Activated CD8-positive, alpha-beta memory T cell treated with anti-CD3 and anti-CD28 coated beads for 4 hours (primary cell): ENCODE data around the gene ZHX3.

ENCODE experiments used
- DNase-seq, 2 donors: peaks; one replicate each; pipeline ENCODE4 v3.0.0-alpha.2; 2020; ENCODE audit warnings: low read depth in 2 of 2

Gene ZHX3

GRCh38 chr20:41299899-41300298, 17.6 kb downstream of the ZHX3 start:
- DNase-seq = no peak

GRCh38 chr20:41293269-41294037, 24.1 kb downstream of the ZHX3 start:
- no peak for DNase-seq

DNA sequence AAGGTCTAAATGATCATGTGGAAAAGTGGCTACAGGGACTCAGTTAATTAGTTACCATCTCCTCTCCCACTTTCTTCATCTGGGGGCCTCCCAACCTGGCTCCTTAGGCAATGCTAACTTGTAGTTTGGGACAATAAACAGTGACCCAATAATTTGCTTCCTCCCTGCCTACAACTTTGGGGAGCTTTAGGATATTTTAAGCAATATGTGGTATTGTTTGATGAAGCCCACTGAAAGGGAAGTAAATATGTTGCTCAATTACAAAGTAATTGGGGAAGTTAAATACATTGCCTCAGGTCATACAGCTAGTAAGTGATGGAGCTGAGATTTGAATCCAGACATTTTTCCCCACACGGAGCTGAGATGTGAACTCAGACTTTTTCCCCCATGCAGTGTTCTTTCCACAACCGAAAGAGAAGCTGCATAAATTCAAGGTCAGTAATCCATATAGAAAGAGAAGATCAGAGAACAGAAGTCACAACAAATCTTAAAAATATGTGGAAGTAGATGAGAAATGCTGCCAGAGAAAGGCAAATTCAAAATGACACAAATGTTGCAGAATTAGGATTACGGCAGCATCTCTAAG, 26.6 kb downstream of the ZHX3 start:
- no peak for DNase-seq

GRCh38 chr20:41287327-41287726, 30.2 kb downstream of the ZHX3 start:
- no peak for DNase-seq

GRCh38 chr20:41286240-41286851, 31.2 kb downstream of the ZHX3 start:
- DNase-seq = no peak

DNA sequence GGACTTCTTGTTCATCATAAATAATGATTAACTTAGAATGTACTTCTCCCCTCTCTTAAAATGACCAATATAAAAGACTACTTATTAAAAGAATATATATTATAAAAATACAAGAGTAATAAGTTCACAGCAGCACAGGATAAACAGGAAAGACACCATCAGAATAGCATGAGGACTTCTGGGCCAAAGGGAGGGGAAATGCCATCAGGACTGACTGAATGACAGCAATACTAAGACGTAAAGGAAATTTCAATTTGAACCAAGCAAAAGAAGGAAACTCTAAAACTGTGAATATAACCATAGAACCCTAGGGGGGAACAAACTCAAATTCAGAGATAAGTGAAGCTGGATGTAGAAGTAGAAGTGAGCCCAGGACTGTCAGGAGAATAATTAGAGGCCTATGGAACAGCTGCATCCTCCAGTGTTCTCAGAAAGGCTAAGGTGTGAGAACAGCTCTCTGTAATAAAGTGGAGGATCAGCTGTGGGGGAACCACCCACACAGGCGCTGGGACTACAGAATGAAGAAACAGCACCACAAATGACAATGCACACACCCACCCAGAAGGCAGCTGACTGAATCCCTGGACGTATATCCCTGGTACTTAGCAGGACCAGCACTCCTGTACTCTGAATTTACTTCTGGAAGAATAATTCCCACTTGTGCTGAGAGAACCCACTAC, 37.8 kb downstream of the ZHX3 start:
- no peak for DNase-seq

GRCh38 chr20:41278936-41279335, 38.6 kb downstream of the ZHX3 start:
- no peak for DNase-seq

DNA sequence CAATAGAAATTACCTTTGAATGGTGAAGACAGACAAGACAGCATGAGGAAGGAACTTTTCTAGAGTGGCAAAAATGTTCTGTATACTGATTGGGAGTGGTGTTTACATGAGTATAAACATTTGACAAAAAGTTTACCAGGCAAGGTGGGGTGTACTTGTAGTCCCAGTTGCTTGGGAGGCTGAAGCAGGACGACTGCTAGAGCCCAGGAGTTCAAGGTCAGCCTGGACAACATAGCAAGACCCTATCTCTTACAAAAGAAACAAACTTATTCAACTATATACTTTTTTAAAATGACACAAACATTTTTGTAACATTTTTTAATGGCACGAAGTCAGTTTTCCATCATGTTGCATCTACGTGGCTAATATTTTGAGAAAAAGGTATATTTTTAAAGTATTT, 40.5 kb downstream of the ZHX3 start:
- DNase-seq = no peak

DNA sequence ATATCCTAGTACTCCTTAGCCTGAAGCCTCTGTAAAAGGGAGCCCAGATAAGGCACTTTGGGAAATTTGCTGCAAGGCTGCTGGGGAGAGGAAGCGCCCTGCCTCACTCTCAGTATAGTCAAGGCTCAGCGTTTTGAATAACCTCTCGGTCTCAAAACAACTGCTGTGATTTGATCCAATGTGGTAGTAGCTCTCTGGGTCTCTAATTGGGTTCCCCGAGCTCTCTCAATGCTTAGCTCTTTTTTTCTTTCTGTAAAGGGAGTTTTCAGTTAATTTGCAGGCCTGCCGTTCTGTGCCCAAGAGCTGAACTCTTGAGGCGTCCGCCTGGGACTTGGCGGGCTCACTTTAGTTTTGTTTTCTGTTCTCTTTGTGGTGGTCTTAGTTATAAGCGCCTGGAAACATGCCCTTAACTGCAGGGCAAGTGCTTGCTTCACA, 41.2 kb downstream of the ZHX3 start:
- DNase-seq = no peak

GRCh38 chr20:41275301-41275731, 42.2 kb downstream of the ZHX3 start:
- no peak for DNase-seq

GRCh38 chr20:41274152-41274551, 43.4 kb downstream of the ZHX3 start:
- no peak for DNase-seq

- DNase-seq = no peak
Observed at GRCh38 chr20:41273445-41273844, 44.1 kb downstream of the ZHX3 start.

DNA sequence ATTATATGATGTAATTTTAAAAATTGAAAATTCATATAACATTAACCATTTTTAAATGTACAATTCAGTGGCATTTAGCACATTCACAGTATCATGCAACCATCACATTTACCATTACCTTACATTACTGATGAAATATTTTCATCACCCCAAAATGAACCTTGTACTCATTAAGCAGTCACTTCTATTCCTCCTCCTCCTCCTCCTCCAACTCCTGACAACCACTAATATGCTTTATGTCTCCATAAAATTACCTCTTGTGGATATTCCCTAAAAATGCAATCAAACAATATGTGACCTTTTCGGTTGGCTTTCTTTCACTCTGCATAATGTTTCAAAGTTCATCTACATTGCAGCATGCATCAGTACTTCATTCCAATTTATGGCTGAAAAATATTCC, 45.2 kb downstream of the ZHX3 start:
- no peak for DNase-seq

- no peak for DNase-seq
Observed at GRCh38 chr20:41268917-41269652, 48.4 kb downstream of the ZHX3 start.

DNA sequence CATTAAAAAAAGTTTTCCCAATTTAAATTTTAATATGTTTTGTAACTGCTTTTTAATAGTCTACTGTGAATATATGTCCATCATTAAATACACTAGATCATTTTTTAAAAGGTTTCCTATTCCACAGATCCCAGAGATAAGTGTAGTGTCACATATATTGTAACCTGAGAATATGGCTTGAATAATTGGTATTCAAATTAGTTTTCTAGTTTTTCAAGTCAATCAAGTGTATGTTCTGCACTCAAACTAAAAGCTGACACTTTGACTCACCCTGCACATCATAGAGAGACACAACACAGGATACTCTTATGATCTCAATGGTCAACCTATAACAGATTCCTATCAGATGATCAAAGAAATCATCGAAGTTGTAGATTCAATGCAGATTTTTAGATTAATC, 49.1 kb downstream of the ZHX3 start:
- no peak for DNase-seq

DNA sequence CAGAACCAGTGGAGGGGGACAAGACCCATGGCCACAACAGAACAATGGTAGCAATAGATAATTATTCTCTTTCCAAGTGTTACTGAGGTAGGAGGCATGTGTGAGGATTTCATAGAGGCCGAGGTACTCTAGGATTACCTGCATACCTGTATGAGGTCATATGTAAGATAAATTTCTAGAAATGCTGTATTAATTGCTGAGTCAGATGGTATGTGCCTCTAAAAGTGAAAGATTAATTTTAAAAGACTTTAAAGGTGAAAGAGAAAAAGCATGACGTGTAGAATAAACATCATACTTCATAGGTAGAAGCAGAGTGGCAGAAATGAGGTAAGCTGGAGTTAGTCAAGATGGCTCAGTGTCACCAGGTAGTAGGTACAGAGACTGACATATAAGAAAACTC, 51.6 kb downstream of the ZHX3 start:
- no peak for DNase-seq

GRCh38 chr20:41264819-41265218, 52.7 kb downstream of the ZHX3 start:
- DNase-seq = no peak

DNA sequence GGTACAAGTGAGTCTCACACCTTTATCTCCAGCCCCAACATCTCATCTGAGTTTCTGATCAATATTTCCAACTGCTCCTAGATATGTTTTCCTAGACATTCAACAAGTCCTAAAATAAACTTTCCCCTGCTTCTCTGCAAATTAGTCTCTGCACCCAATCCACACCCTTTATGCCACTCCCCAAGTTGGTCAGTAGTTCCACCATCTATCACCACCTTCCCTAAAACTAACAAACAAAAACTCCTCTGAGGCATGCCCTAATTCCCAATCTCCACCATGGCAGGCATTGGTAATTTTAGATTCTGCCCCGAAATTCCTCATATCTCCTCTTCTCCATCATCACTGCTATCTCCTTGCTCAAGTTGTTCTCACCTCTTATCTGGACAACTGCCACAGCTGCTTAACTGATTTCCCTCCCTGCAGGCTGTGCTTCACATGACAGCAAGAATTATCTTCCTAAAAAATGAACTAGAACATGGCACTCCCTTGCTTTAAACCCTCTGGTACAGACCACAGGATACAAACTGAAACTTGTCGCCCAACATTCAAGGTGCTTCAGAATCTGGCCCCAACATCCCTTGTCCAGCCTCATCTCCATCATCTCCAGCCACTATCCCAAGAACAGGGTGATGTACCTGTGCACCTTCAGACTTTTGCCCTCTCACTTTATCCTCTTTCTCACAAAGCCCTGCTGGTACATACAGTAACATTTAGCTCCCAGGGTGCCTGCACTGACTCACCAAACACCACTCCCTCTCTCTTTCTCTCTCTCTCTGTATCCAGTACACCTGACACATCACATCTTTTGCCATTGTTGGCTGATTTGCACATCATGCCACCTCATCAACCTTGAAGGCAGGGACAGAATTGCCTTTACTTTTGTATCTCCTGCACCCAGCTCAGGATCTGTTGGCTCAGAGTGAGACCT, 55.5 kb downstream of the ZHX3 start:
- DNase-seq = no peak

DNA sequence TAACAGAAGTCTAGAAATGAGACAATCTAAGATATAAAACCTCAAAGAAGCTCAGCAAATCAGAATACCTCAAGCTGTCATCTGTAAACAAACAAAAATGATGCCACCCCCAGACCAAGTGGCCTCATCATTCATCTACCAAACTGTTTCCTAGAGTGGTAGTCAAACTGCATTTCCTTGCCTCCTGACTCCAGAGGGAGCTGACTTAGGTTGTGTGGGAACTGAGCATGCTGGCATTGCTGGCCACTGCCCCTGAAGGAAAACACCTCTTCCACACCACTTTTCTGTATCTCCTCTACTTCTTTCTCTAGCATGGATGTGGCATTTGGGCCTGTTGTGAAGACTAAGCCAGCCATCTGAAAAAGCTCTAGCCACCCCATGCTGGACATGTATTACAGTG, 56.3 kb downstream of the ZHX3 start:
- DNase-seq = no peak

GRCh38 chr20:41260734-41261220, 56.8 kb downstream of the ZHX3 start:
- DNase-seq = no peak

DNA sequence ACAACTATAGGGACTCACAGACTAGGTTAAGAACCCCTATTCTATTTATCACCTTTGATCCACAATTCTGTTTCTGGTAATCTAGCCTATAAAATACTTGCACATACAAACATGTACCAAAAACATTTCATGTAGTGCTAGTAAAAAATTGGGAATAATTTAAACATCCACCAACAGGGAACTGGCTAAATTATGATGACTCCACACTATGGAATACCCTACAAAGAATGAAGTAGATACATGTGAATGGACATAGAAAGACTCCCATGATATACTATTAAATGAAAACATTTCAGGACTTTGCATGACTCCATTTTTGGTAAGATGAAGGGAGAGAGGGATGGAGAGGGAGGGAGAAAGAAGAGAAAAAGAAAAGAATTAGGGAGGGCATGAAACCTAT, 58.2 kb downstream of the ZHX3 start:
- DNase-seq = no peak
